GM23338 (cell line): ENCODE data around the gene HOXD4. TPM values are rescaled to one million over a fixed set of nuclear protein-coding genes. Genes with fewer than 3 reads are reported as not detected.
A peak's percentile ranks its signal among the peaks of the same experiment; 100 is the strongest.

Experiments used
- ATAC-seq: fragments of 200-7000 bp; cut with Tn5 transposase; 3 replicates; pipeline ENCODE4 v1.9.1; 2020
- DNase-seq: peaks from one replicate; pipeline ENCODE4 v3.0.0-alpha.2; 2015; ENCODE audit warnings: low spot score
- H2AFZ ChIP-seq: fragments of 200-600 bp; sonication (generic); 2 replicates; pipeline ENCODE4 v1.8.0; 2016; ENCODE audit warnings: antibody characterized with exemption, mild to moderate bottlenecking, moderate library complexity
- H3F3A ChIP-seq: fragments of 200-600 bp; sonication (generic); replicated peaks from 2 replicates; pipeline ENCODE4 v1.8.0; 2017; ENCODE audit warnings: antibody characterized with exemption, mixed run types, low read depth
- H3K27ac ChIP-seq: fragments of 200-600 bp; sonication (generic); 2 replicates; pipeline ENCODE4 v1.6.1; 2016; ENCODE audit warnings: low read depth
- H3K27me3 ChIP-seq: fragments of 200-600 bp; sonication (generic); 2 replicates; pipeline ENCODE4 v1.8.0; 2016; ENCODE audit warnings: mild to moderate bottlenecking, mixed run types, moderate library complexity; ENCODE audit not compliant: insufficient read depth
- H3K36me3 ChIP-seq: fragments of 200-600 bp; sonication (generic); 2 replicates; pipeline ENCODE4 v1.8.0; 2016; ENCODE audit warnings: mild to moderate bottlenecking; ENCODE audit not compliant: insufficient read depth
- H3K4me1 ChIP-seq: fragments of 200-600 bp; sonication (generic); 2 replicates; pipeline ENCODE4 v1.8.0; 2016; ENCODE audit warnings: mild to moderate bottlenecking, moderate library complexity; ENCODE audit not compliant: insufficient read depth
- H3K4me2 ChIP-seq: fragments of 200-600 bp; sonication (generic); 2 replicates; pipeline ENCODE4 v1.7.1; 2017; ENCODE audit warnings: mixed run types
- H3K4me3 ChIP-seq: fragments of 200-600 bp; sonication (generic); 2 replicates; pipeline ENCODE4 v1.6.1; 2016; ENCODE audit warnings: mixed run types
- H3K79me2 ChIP-seq: fragments of 200-600 bp; sonication (generic); replicated peaks from 2 replicates; pipeline ENCODE4 v1.8.0; 2017; ENCODE audit warnings: mild to moderate bottlenecking; ENCODE audit not compliant: insufficient read depth
- H3K9me2 ChIP-seq: fragments of 200-600 bp; sonication (generic); 2 replicates; pipeline ENCODE4 v1.8.0; 2017; ENCODE audit not compliant: insufficient read depth
- H4K20me1 ChIP-seq: fragments of 200-600 bp; sonication (generic); replicated peaks from 2 replicates; pipeline ENCODE4 v1.8.0; 2017; ENCODE audit warnings: mild to moderate bottlenecking; ENCODE audit not compliant: insufficient read depth
- H3K27ac Mint-ChIP-seq: 2 replicates; pipeline ENCODE4 v1.8.0; 2020; ENCODE audit warnings: inconsistent platforms, mild to moderate bottlenecking, moderate library complexity, mixed read lengths
- H3K27me3 Mint-ChIP-seq: 3 replicates; pipeline ENCODE4 v1.8.0; 2022; ENCODE audit warnings: low read depth, mild to moderate bottlenecking, moderate library complexity, mixed read lengths, inconsistent platforms; ENCODE audit not compliant: insufficient read depth, poor library complexity
- H3K36me3 Mint-ChIP-seq: 3 replicates; pipeline ENCODE4 v1.8.0; 2021; ENCODE audit warnings: low read depth, mild to moderate bottlenecking, inconsistent platforms, moderate library complexity, mixed read lengths
- H3K4me1 Mint-ChIP-seq: 3 replicates; pipeline ENCODE4 v1.8.0; 2020; ENCODE audit warnings: mild to moderate bottlenecking, inconsistent platforms, mixed read lengths
- H3K4me3 Mint-ChIP-seq: 3 replicates; pipeline ENCODE4 v1.8.0; 2021; ENCODE audit warnings: moderate library complexity, mild to moderate bottlenecking, inconsistent platforms, mixed read lengths
- H3K9me3 Mint-ChIP-seq: 3 replicates; pipeline ENCODE4 v1.8.0; 2020; ENCODE audit warnings: moderate library complexity, mild to moderate bottlenecking, inconsistent platforms, mixed read lengths
- CREB1 ChIP-seq: fragments of 250-450 bp; sonication (Bioruptor Pico); IDR thresholded peaks from 2 replicates; pipeline ENCODE4 v1.5.0; 2020; ENCODE audit warnings: low read depth, mild to moderate bottlenecking, moderate library complexity
- EZH2 ChIP-seq: fragments of 200-600 bp; sonication (generic); IDR thresholded peaks from one replicate; pipeline ENCODE4 v1.8.0; 2017; ENCODE audit warnings: antibody characterized with exemption, mild to moderate bottlenecking, low read depth; ENCODE audit not compliant: unreplicated experiment
- EZH2phosphoT487 ChIP-seq: fragments of 200-600 bp; sonication (generic); IDR thresholded peaks from one replicate; pipeline ENCODE4 v1.8.1; 2018; ENCODE audit warnings: antibody characterized with exemption; ENCODE audit not compliant: unreplicated experiment
- JUNB ChIP-seq: IDR thresholded peaks from one replicate; pipeline ENCODE4 v1.6.1; 2016; ENCODE audit warnings: antibody characterized with exemption; ENCODE audit not compliant: unreplicated experiment
- POLR2AphosphoS5 ChIP-seq: IDR thresholded peaks from 2 replicates; pipeline ENCODE4 v1.6.1; 2016; ENCODE audit warnings: antibody characterized with exemption, low read depth
- STAT1 ChIP-seq: IDR thresholded peaks from one replicate; pipeline ENCODE4 v1.6.1; 2016; ENCODE audit warnings: antibody characterized with exemption; ENCODE audit not compliant: unreplicated experiment
- ZNF331 ChIP-seq: fragments of 250-450 bp; sonication (Bioruptor Pico); IDR thresholded peaks from 2 replicates; pipeline ENCODE4 v1.5.0; 2020; ENCODE audit warnings: low read depth, mild to moderate bottlenecking, moderate library complexity
- polyA plus RNA-seq: library from polyadenylated mRNA; unstranded; fragments of >200 nt; fragmentation: Nextera tagmentation; extraction: Ambion mirVana; gene quantifications from 2 replicates; pipeline ENCODE4 v1.2.1, GENCODE V29; 2016
- total RNA-seq: library from RNA; depleted of rRNA; stranded (reverse); fragments of >200 nt; shearing (Covaris generic); gene quantifications from 2 replicates; pipeline ENCODE4 v1.2.3, GENCODE V29; 2014
- TF ChIP-seq, protein P1 (sequence below), 2 experiments: fragments of 200-600 bp in 1 of 2; sonication (generic) in 1 of 2; conservative IDR thresholded peaks; 2 replicates each; pipeline versions ENCODE4 v1.5.1 to v1.6.1; 2016 to 2017; ENCODE audit warnings: antibody characterized with exemption in 2 of 2, low read depth in 2 of 2, mild to moderate bottlenecking in 2 of 2, moderate library complexity in 1 of 2

HOXD4 gene
- total and polyA plus RNA-seq, 2 experiments from 2014 or later: not detected

DNA sequence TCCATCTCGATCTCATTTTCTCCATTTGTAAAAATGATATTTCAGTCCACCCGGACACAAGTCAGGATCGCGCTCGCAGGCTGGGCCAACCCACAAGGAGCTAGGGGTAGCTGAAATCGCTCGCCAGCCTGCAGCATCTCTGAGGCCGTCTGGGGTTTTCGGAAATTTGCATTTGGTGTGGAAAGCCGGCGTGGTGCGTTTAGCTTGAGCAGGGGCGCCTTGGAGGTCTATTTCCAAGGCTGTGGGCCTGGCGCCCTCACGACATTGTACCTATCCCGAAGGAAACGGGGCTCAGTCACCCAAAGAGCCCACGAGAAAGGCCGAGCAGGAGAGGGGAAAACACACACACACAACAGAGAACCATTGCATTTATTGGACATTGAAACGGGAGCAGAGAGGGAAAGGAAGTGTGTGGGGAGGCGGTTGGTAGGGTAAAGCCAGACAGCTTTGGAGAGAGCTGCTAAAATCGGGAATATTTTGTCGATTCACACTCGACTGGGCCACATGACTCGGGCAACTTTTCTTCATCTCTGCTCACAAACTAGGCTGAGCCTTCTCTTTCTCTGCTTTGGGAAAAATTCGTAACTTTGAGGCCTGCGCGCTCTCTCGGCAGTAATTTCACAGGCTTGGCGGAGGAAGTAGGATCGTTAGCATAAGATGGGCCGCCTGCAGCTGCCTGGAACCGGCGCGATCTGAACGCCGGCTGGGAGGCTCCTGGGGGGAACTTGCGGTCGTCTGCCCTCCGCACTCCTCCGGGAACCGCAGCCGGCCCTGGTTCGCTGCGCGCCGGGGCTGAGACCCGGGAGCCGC is 23.0 kb upstream of the HOXD4 start:
- peaks cover 45% of the 10 kb centered on the region for H4K20me1 ChIP-seq
- TF ChIP-seq EZH2phosphoT487 (peak; percentile 45), JUNB (no peak), POLR2AphosphoS5 (no peak), EZH2 (peak; percentile 81)
- H3K4me2 ChIP-seq: peak overlapping the region; percentile 75
- H3K4me1 ChIP-seq: peaks cover 13% of the 10 kb centered on the region
- no peaks in the 10 kb centered on the region for H3K79me2 ChIP-seq
- ATAC-seq (peak; percentile 44), DNase-seq (peak; percentile 76)
- peaks cover 61% of the 10 kb centered on the region for H3F3A ChIP-seq
- H3K27ac ChIP-seq: no peak overlapping the region
- Mint-ChIP-seq H3K4me3 (peak overlapping the region; percentile 63), H3K9me3 (peaks cover 15% of the 10 kb centered on the region; the same call in 2 of the 3 replicates), H3K27me3 (peaks cover 96% of the 10 kb centered on the region), H3K36me3 (no peaks in the 10 kb centered on the region), H3K27ac (no peak overlapping the region), H3K4me1 (peaks cover 29% of the 10 kb centered on the region)
- peak overlapping the region; percentile 47 for H3K4me3 ChIP-seq
- H3K36me3 ChIP-seq: no peaks in the 10 kb centered on the region
- H3K27me3 ChIP-seq: peaks cover 100% of the 10 kb centered on the region
- H2AFZ ChIP-seq: no peak overlapping the region
- H3K9me2 ChIP-seq: no peaks in the 10 kb centered on the region

DNA sequence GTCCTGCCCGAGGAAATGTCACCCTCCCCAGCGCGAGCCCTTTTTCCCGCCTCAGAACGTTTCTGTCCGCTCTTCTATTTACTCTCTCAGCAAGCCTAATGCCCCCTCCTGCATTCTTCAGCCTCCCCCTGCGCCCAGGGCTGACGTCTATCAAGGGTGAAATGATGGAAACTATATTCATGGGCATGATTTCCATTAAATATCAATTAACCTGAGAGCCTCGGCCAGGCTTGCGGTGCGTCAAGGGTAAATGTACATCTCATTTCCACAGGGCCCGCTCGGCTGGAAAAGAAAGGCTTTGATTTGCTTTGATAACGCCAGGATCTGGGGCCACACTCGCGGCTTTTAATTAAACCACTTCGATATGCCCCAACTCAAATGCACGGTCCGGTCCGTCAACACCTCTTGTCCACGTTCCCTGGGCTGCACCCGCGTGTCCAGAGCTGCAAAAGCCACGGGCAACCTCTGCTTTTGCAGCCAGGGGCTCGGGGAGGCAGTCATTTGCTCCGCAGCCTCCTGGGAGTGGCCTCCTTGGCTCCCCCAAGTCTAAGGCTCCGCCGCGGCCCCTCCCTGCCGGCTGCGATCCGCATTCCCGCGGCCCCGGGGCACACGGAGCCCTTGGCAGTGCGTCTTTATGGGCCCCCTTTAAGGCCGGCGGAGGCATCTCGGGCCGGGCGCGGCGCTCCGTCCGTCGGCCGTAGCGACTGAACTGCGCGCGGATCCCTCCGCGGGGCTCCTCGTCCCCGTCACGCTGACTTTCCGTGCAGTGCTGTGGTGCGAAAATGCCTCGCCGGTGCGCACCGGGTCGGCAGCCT is 22.2 kb upstream of the HOXD4 start, which contains the start of gene HOXD8:
TSS of gene HOXD8 (plus strand) at position 724 of the 815 bp plus-strand sequence. CDS start 662 bp downstream, outside the sequence.
- no peaks in the 10 kb centered on the region for H3K36me3 ChIP-seq
- peak within 1 kb of the TSS; percentile 63 for H3K4me3 Mint-ChIP-seq
- TF ChIP-seq STAT1: no peak
- peak; percentile 67 for TF ChIP-seq EZH2phosphoT487
- no peak for TF ChIP-seq JUNB
- TF ChIP-seq CREB1 (CRISPR knock-in tag): peak; percentile 56
- TF ChIP-seq ZNF331 (CRISPR knock-in tag): no peak
- TF ChIP-seq, protein P1, sequence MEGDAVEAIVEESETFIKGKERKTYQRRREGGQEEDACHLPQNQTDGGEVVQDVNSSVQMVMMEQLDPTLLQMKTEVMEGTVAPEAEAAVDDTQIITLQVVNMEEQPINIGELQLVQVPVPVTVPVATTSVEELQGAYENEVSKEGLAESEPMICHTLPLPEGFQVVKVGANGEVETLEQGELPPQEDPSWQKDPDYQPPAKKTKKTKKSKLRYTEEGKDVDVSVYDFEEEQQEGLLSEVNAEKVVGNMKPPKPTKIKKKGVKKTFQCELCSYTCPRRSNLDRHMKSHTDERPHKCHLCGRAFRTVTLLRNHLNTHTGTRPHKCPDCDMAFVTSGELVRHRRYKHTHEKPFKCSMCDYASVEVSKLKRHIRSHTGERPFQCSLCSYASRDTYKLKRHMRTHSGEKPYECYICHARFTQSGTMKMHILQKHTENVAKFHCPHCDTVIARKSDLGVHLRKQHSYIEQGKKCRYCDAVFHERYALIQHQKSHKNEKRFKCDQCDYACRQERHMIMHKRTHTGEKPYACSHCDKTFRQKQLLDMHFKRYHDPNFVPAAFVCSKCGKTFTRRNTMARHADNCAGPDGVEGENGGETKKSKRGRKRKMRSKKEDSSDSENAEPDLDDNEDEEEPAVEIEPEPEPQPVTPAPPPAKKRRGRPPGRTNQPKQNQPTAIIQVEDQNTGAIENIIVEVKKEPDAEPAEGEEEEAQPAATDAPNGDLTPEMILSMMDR (conservative IDR thresholded peaks at IDR 0.05; ENCODE audit: low read depth in 2 of 2): no peak
- TF ChIP-seq EZH2: peak; percentile 87
- H4K20me1 ChIP-seq: peaks cover 46% of the 10 kb centered on the region
- ATAC-seq (peak; percentile 52), DNase-seq (peak; percentile 79)
- H3K4me3 ChIP-seq: peak within 1 kb of the TSS; percentile 47
- no peak within 1 kb of the TSS for H3K27ac ChIP-seq
- no peak within 1 kb of the TSS for H3K27ac Mint-ChIP-seq
- H3K4me1 Mint-ChIP-seq: peaks cover 23% of the 10 kb centered on the region
- H3K27me3 ChIP-seq: peaks cover 100% of the 10 kb centered on the region
- peaks cover 10% of the 10 kb centered on the region; the same call in 2 of the 3 replicates for H3K9me3 Mint-ChIP-seq
- H3K4me1 ChIP-seq: peaks cover 16% of the 10 kb centered on the region
- no peaks in the 10 kb centered on the region for H3K9me2 ChIP-seq
- H3F3A ChIP-seq: peaks cover 66% of the 10 kb centered on the region
- H3K36me3 Mint-ChIP-seq: no peaks in the 10 kb centered on the region
- no peak within 1 kb of the TSS for H2AFZ ChIP-seq
- H3K27me3 Mint-ChIP-seq: peaks cover 96% of the 10 kb centered on the region
- H3K79me2 ChIP-seq: no peaks in the 10 kb centered on the region
- peak within 1 kb of the TSS; percentile 75 for H3K4me2 ChIP-seq
